Keratinocyte (primary cell): ENCODE results near the gene SLC17A3. TPM values are rescaled to one million over a fixed set of nuclear protein-coding genes. Genes with fewer than 3 reads are reported as not detected.

ENCODE experiments used
- DNase-seq: peaks from one replicate; pipeline ENCODE4 v3.0.0-alpha.2; 2011; ENCODE audit warnings: low read depth, missing footprints, low spot score
- FAIRE-seq: peaks from 2 replicates; lab custom pipeline; 2011; peaks lifted over from hg19 to GRCh38; lab: Jason Lieb, UNC
- H2AFZ ChIP-seq: 2 replicates; pipeline ENCODE4 v1.6.0; 2012; ENCODE audit warnings: low read length, control low read depth, inconsistent platforms; ENCODE audit not compliant: control insufficient read depth
- H3K27ac ChIP-seq: 2 replicates; pipeline ENCODE4 v1.5.1; 2011; ENCODE audit warnings: low read length; ENCODE audit not compliant: control insufficient read depth, insufficient read depth
- H3K27me3 ChIP-seq: 3 replicates; pipeline ENCODE4 v1.6.0; 2011; ENCODE audit warnings: low read length; ENCODE audit not compliant: control insufficient read depth, insufficient read depth; ENCODE audit errors: extremely low read depth
- H3K36me3 ChIP-seq, 2 experiments: 2 replicates in 1 of 2; 3 replicates in 1 of 2; pipeline ENCODE4 v1.5.1; 2011; ENCODE audit warnings: low read length in 2 of 2, mild to moderate bottlenecking in 1 of 2; ENCODE audit not compliant: control insufficient read depth in 2 of 2, insufficient read depth in 2 of 2; ENCODE audit errors: extremely low read depth in 1 of 2
- H3K4me1 ChIP-seq: 3 replicates; pipeline ENCODE4 v1.5.1; 2011; ENCODE audit warnings: low read length; ENCODE audit not compliant: control insufficient read depth, insufficient read depth; ENCODE audit errors: extremely low read depth
- H3K4me2 ChIP-seq: 3 replicates; pipeline ENCODE4 v1.6.0; 2011; ENCODE audit warnings: low read depth, low read length; ENCODE audit not compliant: control insufficient read depth, insufficient read depth; ENCODE audit errors: extremely low read depth
- H3K4me3 ChIP-seq, 3 experiments: fragments of 200-600 bp in 1 of 3; sonication (generic) in 1 of 3; 2 replicates in 2 of 3; 3 replicates in 1 of 3; pipeline ENCODE4 v1.5.1; 2011 to 2016; ENCODE audit warnings: low read length in 3 of 3, mild to moderate bottlenecking in 3 of 3, control low read depth in 2 of 3, inconsistent platforms in 1 of 3, low read depth in 1 of 3, mixed read lengths in 1 of 3, mixed run types in 1 of 3, moderate library complexity in 1 of 3; ENCODE audit not compliant: control insufficient read depth in 2 of 3, insufficient read depth in 2 of 3; ENCODE audit errors: extremely low read depth in 1 of 3
- H3K79me2 ChIP-seq: 2 replicates; pipeline ENCODE4 v1.6.0; 2012; ENCODE audit warnings: low read length; ENCODE audit not compliant: control insufficient read depth, insufficient read depth
- H3K9ac ChIP-seq: 3 replicates; pipeline ENCODE4 v1.6.0; 2011; ENCODE audit warnings: low read length; ENCODE audit not compliant: control insufficient read depth, insufficient read depth; ENCODE audit errors: extremely low read depth
- H3K9me1 ChIP-seq: 3 replicates; pipeline ENCODE4 v1.6.0; 2011; ENCODE audit warnings: low read length; ENCODE audit not compliant: control insufficient read depth, insufficient read depth; ENCODE audit errors: extremely low read depth
- H3K9me3 ChIP-seq: 2 replicates; pipeline ENCODE4 v1.5.1; 2012; ENCODE audit warnings: low read depth, low read length; ENCODE audit not compliant: control insufficient read depth
- H4K20me1 ChIP-seq: 3 replicates; pipeline ENCODE4 v1.6.0; 2011; ENCODE audit warnings: low read length; ENCODE audit not compliant: control insufficient read depth, insufficient read depth; ENCODE audit errors: extremely low read depth
- CTCF ChIP-seq, 3 experiments: IDR thresholded peaks in 1 of 3; conservative IDR thresholded peaks in 1 of 3; optimal IDR thresholded peaks in 1 of 3; 2 replicates in 2 of 3; 3 replicates in 1 of 3; pipeline versions ENCODE3 to v1.5.1; 2011; ENCODE audit warnings: low read length in 3 of 3, mild to moderate bottlenecking in 3 of 3, moderate library complexity in 2 of 3, control low read depth in 1 of 3, inconsistent platforms in 1 of 3; ENCODE audit not compliant: insufficient read depth in 2 of 3; ENCODE audit errors: extremely low read depth in 1 of 3
- EZH2 ChIP-seq: IDR thresholded peaks from one replicate; pipeline ENCODE4 v1.6.1; 2012; ENCODE audit warnings: inconsistent platforms, mild to moderate bottlenecking, low read length, moderate library complexity
- dilution Hi-C: fragments of 300-500 bp; cut with MboI; formaldehyde crosslinking; loops from one replicate; pipeline ENCODE4 v1.7.0; 2020; ENCODE audit warnings: low sequenced_read_pairs; ENCODE audit not compliant: extremely low pct_ligation_motif_present
- polyA plus RNA-seq, 5 experiments: library from polyadenylated mRNA; depleted of rRNA in 3 of 5; stranded (reverse) in 3 of 5; stranded (forward) in 1 of 5; unstranded in 1 of 5; fragments of >200 nt; gene quantifications; 1 replicate in 1 of 5; 2 replicates in 3 of 5; 3 replicates in 1 of 5; pipeline versions ENCODE4 v1.2.1 to v1.2.3, GENCODE V29; 2011 to 2012; ENCODE audit warnings: missing spikeins in 2 of 5, low read depth in 1 of 5, low replicate concordance in 1 of 5

Gene SLC17A3
- polyA plus RNA-seq, 1 donor (not counting 4 experiments of a cell fraction or from before 2014, with no cell fraction given), result not detected

GRCh38 chr6:25834950-25835349, 39.1 kb downstream of the SLC17A3 start:
- Histone ChIP-seq H3K27me3 (no peaks in the 10 kb centered on the region), H4K20me1 (no peaks in the 10 kb centered on the region), H3K27ac (no peak overlapping the region), H3K9ac (no peak overlapping the region), H2AFZ (no peak overlapping the region), H3K36me3 (no peaks in the 10 kb centered on the region), H3K9me3 (no peaks in the 10 kb centered on the region), H3K9me1 (no peaks in the 10 kb centered on the region), H3K4me2 (no peak overlapping the region), H3K4me1 (no peaks in the 10 kb centered on the region), H3K79me2 (no peaks in the 10 kb centered on the region), H3K4me3 (no peak overlapping the region)
- dilution Hi-C loops, result no loop called here
- DNase-seq, result no peak
- TF ChIP-seq CTCF (optimal IDR thresholded peaks at IDR 0.05 in 1 of 3, IDR thresholded peaks at IDR 0.05 in 1 of 3, conservative IDR thresholded peaks at IDR 0.05 in 1 of 3; ENCODE audit: extremely low read depth in 1 of 3, insufficient read depth in 2 of 3, low read length in 3 of 3) (no peak), EZH2 (no peak)
- FAIRE-seq, result no peak

GRCh38 chr6:25833136-25833535, 40.9 kb downstream of the SLC17A3 start:
- no peak overlapping the region for H3K27ac ChIP-seq
- no peak for FAIRE-seq

More at GRCh38 chr6:25833136-25833535, 40.9 kb downstream of the SLC17A3 start:
- Histone ChIP-seq H3K4me2 (no peak overlapping the region), H3K27me3 (no peaks in the 10 kb centered on the region), H3K4me1 (no peaks in the 10 kb centered on the region), H3K79me2 (no peaks in the 10 kb centered on the region), H4K20me1 (no peaks in the 10 kb centered on the region), H3K9ac (no peak overlapping the region), H3K36me3 (no peaks in the 10 kb centered on the region), H3K9me3 (no peaks in the 10 kb centered on the region), H3K9me1 (no peaks in the 10 kb centered on the region), H2AFZ (no peak overlapping the region), H3K4me3 (no peak overlapping the region)
- no peak for TF ChIP-seq CTCF (optimal IDR thresholded peaks at IDR 0.05 in 1 of 3, IDR thresholded peaks at IDR 0.05 in 1 of 3, conservative IDR thresholded peaks at IDR 0.05 in 1 of 3; ENCODE audit: extremely low read depth in 1 of 3, insufficient read depth in 2 of 3, low read length in 3 of 3)
- TF ChIP-seq EZH2, result no peak
- dilution Hi-C loops, result no loop called here
- DNase-seq, result no peak
